Measurements from ENCODE around the gene PDSS2.

- TF ChIP-seq CTCF (optimal IDR thresholded peaks at IDR 0.05 in 1 of 3, IDR thresholded peaks at IDR 0.05 in 1 of 3, conservative IDR thresholded peaks at IDR 0.05 in 1 of 3; ENCODE audit: extremely low read depth in 1 of 3, insufficient read depth in 2 of 3, low read length in 3 of 3) (no peak), EZH2 (IDR thresholded peaks at IDR 0.05; ENCODE audit: low read length) (no peak)
Measured at GRCh38 chr6:107216197-107216933, 243.0 kb downstream of the PDSS2 start.

All from keratinocyte (primary cell).